GM19455 (cell line): ENCODE results near the gene CDK5RAP2.
"Not testable (repeated sequence)": the region's sequence is repeated elsewhere in the genome, so short reads cannot be mapped to it uniquely, and the experiment has no call there.

Source experiments
- ATAC-seq: cut with Tn5 transposase; IDR thresholded peaks from one replicate; pipeline ENCODE4 v1.9.1; 2021; ENCODE audit not compliant: unreplicated experiment

CDK5RAP2 gene

GRCh38 chr9:120474591-120475243, 105.2 kb downstream of the CDK5RAP2 start:
- no peak for ATAC-seq

- no peak for ATAC-seq
Observed at GRCh38 chr9:120473608-120474007, 106.4 kb downstream of the CDK5RAP2 start.

GRCh38 chr9:120465685-120466407, 114.1 kb downstream of the CDK5RAP2 start:
- no peak for ATAC-seq

- no peak for ATAC-seq
Observed at GRCh38 chr9:120464887-120465421, 115.0 kb downstream of the CDK5RAP2 start.

- no peak for ATAC-seq
Observed at GRCh38 chr9:120464176-120464886, 115.6 kb downstream of the CDK5RAP2 start.

- no peak for ATAC-seq
Observed at GRCh38 chr9:120463765-120464164, 116.2 kb downstream of the CDK5RAP2 start.

- not testable (repeated sequence) for ATAC-seq
Observed at GRCh38 chr9:120461677-120462076, 118.3 kb downstream of the CDK5RAP2 start.

GRCh38 chr9:120456218-120456617, 123.7 kb downstream of the CDK5RAP2 start:
- ATAC-seq = no peak

- ATAC-seq = no peak
Observed at GRCh38 chr9:120454467-120454866, 125.5 kb downstream of the CDK5RAP2 start.

- no peak for ATAC-seq
Observed at GRCh38 chr9:120453792-120454191, 126.2 kb downstream of the CDK5RAP2 start.

- ATAC-seq = no peak
Observed at GRCh38 chr9:120452631-120453030, 127.3 kb downstream of the CDK5RAP2 start.

- ATAC-seq = no peak
Observed at GRCh38 chr9:120450916-120451315, 129.1 kb downstream of the CDK5RAP2 start.

GRCh38 chr9:120449566-120449965, 130.4 kb downstream of the CDK5RAP2 start:
- no peak for ATAC-seq

GRCh38 chr9:120447959-120448500, 131.9 kb downstream of the CDK5RAP2 start:
- ATAC-seq = no peak

- ATAC-seq = no peak
Observed at GRCh38 chr9:120446671-120447070, 133.3 kb downstream of the CDK5RAP2 start.

GRCh38 chr9:120443976-120444375, 136.0 kb downstream of the CDK5RAP2 start:
- ATAC-seq = no peak

GRCh38 chr9:120443489-120443888, 136.5 kb downstream of the CDK5RAP2 start:
- no peak for ATAC-seq

GRCh38 chr9:120442308-120442995, 137.5 kb downstream of the CDK5RAP2 start:
- no peak for ATAC-seq

GRCh38 chr9:120441426-120442307, 138.3 kb downstream of the CDK5RAP2 start:
- no peak for ATAC-seq

GRCh38 chr9:120440791-120441190, 139.2 kb downstream of the CDK5RAP2 start:
- no peak for ATAC-seq
